UCSD-AML1 (cell line): ENCODE data around the gene FIBCD1.

Source experiments
- DNase-seq: peaks from one replicate; lab custom pipeline; 2025; ENCODE audit not compliant: unreplicated experiment; lab: John Stamatoyannopoulos, UW

The FIBCD1 gene

GRCh38 chr9:130862747-130863146 lies 76.3 kb downstream of the FIBCD1 start:
- no peak for DNase-seq

GRCh38 chr9:130862217-130862616 lies 76.8 kb downstream of the FIBCD1 start:
- no peak for DNase-seq

DNA sequence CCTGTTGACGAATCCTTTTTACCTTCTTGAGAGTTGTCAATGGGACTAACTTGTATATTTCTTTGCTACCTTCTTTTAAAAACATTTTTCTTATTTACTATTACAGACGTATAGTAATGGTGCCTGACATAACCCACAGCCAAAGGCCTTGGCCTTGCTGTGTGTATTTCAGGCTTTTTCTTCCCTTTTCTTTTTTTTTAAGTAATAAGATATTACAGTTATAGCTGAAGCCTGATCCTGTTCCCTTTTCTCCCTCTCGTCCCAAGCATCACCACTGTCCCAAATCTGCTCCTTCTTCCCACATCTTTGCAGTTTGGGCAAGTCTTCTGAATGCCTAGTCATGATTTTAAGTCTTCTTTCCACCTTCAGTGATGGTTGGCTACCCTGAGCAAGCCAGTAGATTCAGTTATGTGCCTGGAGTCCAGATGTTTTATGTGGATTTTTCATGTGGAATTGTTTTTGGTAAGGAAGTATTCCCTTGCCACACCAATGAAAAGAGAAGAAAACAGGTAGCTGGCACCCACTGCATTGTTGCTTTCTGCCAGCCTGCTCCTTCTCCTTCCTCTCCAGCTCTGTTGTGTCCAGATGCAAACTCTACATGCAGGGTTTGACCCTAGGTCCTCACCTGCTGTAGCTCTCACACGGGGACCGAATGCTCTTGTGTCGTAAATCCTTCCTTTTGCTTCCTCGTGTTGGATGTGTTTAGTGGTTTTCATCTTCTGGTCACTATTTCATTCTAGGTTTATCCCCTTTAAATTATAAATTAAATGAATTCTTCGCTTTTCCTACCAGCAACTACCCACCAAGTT lies 77.5 kb downstream of the FIBCD1 start:
- no peak for DNase-seq

- no peak for DNase-seq
These were observed 78.4 kb downstream of the FIBCD1 start for GRCh38 chr9:130860458-130861316.

- no peak for DNase-seq
These were observed 80.0 kb downstream of the FIBCD1 start for GRCh38 chr9:130858739-130859705.

DNA sequence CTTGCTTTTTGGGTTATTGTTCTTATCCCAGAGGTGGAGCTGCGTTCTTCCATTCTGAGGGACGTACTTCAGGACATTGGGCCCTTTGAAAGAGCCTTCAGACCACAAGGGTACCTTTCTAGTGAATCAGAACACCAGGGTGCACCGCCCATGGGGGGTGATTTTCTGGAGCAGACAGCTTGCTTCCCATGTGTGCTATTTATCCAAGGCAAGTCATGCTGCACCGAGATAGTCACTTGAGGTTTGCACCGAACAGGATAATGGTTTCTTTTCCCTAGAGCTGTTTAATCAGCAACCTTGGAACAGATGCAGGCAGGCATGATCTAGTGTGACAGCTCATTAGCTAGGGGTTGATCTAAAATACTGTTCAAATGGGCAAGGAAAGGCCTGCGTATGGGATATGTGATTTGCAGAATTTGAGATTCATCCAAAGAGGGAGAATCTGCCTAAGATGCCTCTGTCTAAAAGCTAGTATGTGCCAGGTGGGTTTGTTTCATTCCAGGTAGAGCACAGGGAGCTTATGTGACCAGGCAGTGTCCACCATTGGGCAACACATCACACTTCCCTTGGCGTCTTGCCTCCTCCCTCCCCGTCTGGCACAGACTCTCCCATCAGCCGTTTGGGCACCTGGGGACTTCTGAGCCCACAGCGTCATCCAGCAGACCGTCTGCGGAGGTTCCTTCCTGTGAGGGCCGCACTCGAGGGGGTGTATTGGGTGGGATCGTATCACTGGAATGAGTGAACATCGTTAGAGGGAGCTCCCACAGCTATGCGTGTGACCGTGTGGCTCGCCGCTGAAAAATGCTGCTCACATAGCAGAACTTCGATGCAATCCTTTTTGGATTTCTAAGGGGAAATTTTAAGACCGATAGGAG lies 80.9 kb downstream of the FIBCD1 start:
- DNase-seq, result no peak

DNA sequence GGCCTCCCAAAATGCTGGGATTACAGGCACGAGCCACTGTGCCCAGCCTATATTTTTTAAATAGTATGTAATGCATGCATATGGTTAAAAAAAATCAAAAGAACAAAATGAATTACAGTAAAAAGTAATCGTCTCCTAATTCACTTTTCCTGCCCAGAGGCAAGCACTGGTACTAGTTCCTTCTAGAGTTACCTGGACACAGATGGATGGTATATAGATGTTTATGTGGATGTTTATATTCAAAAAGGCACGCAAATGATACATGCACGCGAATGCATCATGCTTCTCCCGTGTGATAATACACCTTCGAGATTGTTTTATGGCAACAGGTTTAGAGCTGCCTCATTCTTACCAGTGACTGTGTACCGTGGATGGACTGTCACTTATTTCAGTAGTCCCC lies 82.6 kb downstream of the FIBCD1 start:
- DNase-seq, result no peak

DNA sequence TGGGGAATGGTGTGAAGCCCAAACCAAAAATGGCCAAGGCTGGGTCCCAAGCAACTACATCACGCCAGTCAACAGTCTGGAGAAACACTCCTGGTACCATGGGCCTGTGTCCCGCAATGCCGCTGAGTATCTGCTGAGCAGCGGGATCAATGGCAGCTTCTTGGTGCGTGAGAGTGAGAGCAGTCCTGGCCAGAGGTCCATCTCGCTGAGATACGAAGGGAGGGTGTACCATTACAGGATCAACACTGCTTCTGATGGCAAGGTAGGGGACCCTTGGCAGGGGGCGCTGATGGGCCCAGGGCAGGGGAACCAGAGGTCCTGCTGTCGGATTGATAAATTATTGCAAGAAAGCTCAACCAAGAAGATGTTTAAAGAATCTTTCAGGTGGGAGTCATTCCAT lies 84.2 kb downstream of the FIBCD1 start:
- no peak for DNase-seq

GRCh38 chr9:130854092-130854491 lies 85.0 kb downstream of the FIBCD1 start:
- DNase-seq, result no peak

- no peak for DNase-seq
These were observed 86.2 kb downstream of the FIBCD1 start for GRCh38 chr9:130852801-130853200.
